SIG-M5 (cell line): ENCODE results near the gene OTOG.

Experiments used
- DNase-seq: peaks from one replicate; lab custom pipeline; 2025; lab: John Stamatoyannopoulos, UW

The OTOG gene

GRCh38 chr11:17519061-17519885, 27.8 kb upstream of the OTOG start:
- no peak for DNase-seq

- no peak for DNase-seq
Observed at GRCh38 chr11:17521106-17521900, 25.8 kb upstream of the OTOG start.

- DNase-seq, result no peak
Observed at GRCh38 chr11:17522655-17523054, 24.4 kb upstream of the OTOG start.

GRCh38 chr11:17524221-17524620, 22.8 kb upstream of the OTOG start:
- DNase-seq, result no peak

- no peak for DNase-seq
Observed at GRCh38 chr11:17525570-17525969, 21.5 kb upstream of the OTOG start.

GRCh38 chr11:17526326-17526725, 20.7 kb upstream of the OTOG start:
- no peak for DNase-seq

GRCh38 chr11:17526931-17527627, 20.0 kb upstream of the OTOG start:
- DNase-seq, result no peak

GRCh38 chr11:17527628-17527995, 19.4 kb upstream of the OTOG start:
- no peak for DNase-seq

- DNase-seq, result no peak
Observed at GRCh38 chr11:17528181-17528691, 18.8 kb upstream of the OTOG start.

- no peak for DNase-seq
Observed at GRCh38 chr11:17528906-17529843, 17.9 kb upstream of the OTOG start.

- DNase-seq, result no peak
Observed at GRCh38 chr11:17529844-17530185, 17.2 kb upstream of the OTOG start.

GRCh38 chr11:17531071-17531600, 15.9 kb upstream of the OTOG start:
- DNase-seq, result no peak

GRCh38 chr11:17531636-17532113, 15.4 kb upstream of the OTOG start:
- no peak for DNase-seq

- DNase-seq, result no peak
Observed at GRCh38 chr11:17532784-17533183, 14.3 kb upstream of the OTOG start.

GRCh38 chr11:17533341-17533740, 13.7 kb upstream of the OTOG start:
- DNase-seq, result no peak

- DNase-seq, result no peak
Observed at GRCh38 chr11:17533778-17534415, 13.2 kb upstream of the OTOG start.

GRCh38 chr11:17535488-17535887, 11.6 kb upstream of the OTOG start:
- no peak for DNase-seq

GRCh38 chr11:17537261-17537660, 9.8 kb upstream of the OTOG start:
- no peak for DNase-seq

- DNase-seq, result no peak
Observed at GRCh38 chr11:17538054-17538453, 9.0 kb upstream of the OTOG start.

GRCh38 chr11:17538731-17539130, 8.3 kb upstream of the OTOG start:
- DNase-seq, result no peak

GRCh38 chr11:17540807-17541206, 6.3 kb upstream of the OTOG start:
- no peak for DNase-seq
